Panc1 (cell line): ENCODE measurements around the gene TPP1. TPM values are rescaled to one million over a fixed set of nuclear protein-coding genes. Genes with fewer than 3 reads are reported as not detected.
A peak's percentile ranks its signal among the peaks of the same experiment; 100 is the strongest.

Source experiments
- ATAC-seq: fragments of 200-7000 bp; cut with Tn5 transposase; 2 replicates; pipeline ENCODE4 v1.9.1; 2020; ENCODE audit warnings: mild to moderate bottlenecking, moderate library complexity
- BruUV-seq: library from RNA; stranded (reverse); fragments of 400-500 nt; replicated peaks from 2 replicates; lab custom pipeline; 2021; lab: Mats Ljungman, UMichigan
- CTCF ChIA-PET: fragments of 300-600 bp; sonication (Branson Sonifier 250); formaldehyde crosslinking; loops from one replicate; lab custom pipeline; 2022; ENCODE audit warnings: antibody characterized with exemption; lab: Charles Lee
- POLR2A ChIA-PET: fragments of 300-600 bp; sonication (Branson Sonifier 250); formaldehyde crosslinking; loops from one replicate; lab custom pipeline; 2022; ENCODE audit warnings: antibody characterized with exemption; lab: Charles Lee
- DNase-seq: peaks from one replicate; pipeline ENCODE4 v3.0.0-alpha.2; 2010; ENCODE audit warnings: low read depth, low spot score
- H3K27ac ChIP-seq: 2 replicates; pipeline ENCODE4 v1.5.1; 2011; ENCODE audit warnings: mild to moderate bottlenecking, low read length, inconsistent platforms
- H3K27me3 ChIP-seq: fragments of 200-500 bp; sonication (Bioruptor generic); 2 replicates; pipeline ENCODE4 v1.6.0; 2014; ENCODE audit warnings: low read length, inconsistent platforms; ENCODE audit not compliant: control insufficient read depth, insufficient read depth
- H3K36me3 ChIP-seq: fragments of 200-500 bp; sonication (Bioruptor generic); 2 replicates; pipeline ENCODE4 v1.5.1; 2014; ENCODE audit warnings: inconsistent platforms, mild to moderate bottlenecking, low read length, moderate library complexity; ENCODE audit not compliant: control insufficient read depth, insufficient read depth
- H3K4me1 ChIP-seq: 2 replicates; pipeline ENCODE4 v1.5.1; 2011; ENCODE audit warnings: inconsistent platforms, mild to moderate bottlenecking, low read length, moderate library complexity; ENCODE audit not compliant: control insufficient read depth, insufficient read depth
- H3K4me3 ChIP-seq, 2 experiments: 2 replicates each; pipeline ENCODE4 v1.5.1; 2011 to 2012; ENCODE audit warnings: low read depth in 2 of 2, low read length in 2 of 2, mild to moderate bottlenecking in 2 of 2, inconsistent platforms in 1 of 2, moderate library complexity in 1 of 2
- H3K9me3 ChIP-seq: fragments of 200-500 bp; sonication (Bioruptor generic); 2 replicates; pipeline ENCODE4 v1.5.1; 2014; ENCODE audit warnings: low read depth, mild to moderate bottlenecking, inconsistent platforms, low read length, moderate library complexity; ENCODE audit not compliant: control insufficient read depth, insufficient read depth
- POLR2AphosphoS5 ChIP-seq: IDR thresholded peaks from 2 replicates; pipeline ENCODE4 v1.6.1; 2012; ENCODE audit warnings: mild to moderate bottlenecking, low read depth, low read length, moderate library complexity
- SIN3A ChIP-seq: IDR thresholded peaks from 2 replicates; pipeline ENCODE4 v1.6.1; 2012; ENCODE audit warnings: low read depth, mild to moderate bottlenecking, low read length, moderate library complexity, borderline replicate concordance; ENCODE audit not compliant: insufficient read depth
- TCF7L2 ChIP-seq: IDR thresholded peaks from 2 replicates; pipeline ENCODE4 v1.6.1; 2011; ENCODE audit warnings: mild to moderate bottlenecking, low read depth, low read length, inconsistent platforms
- in situ Hi-C: cut with HindIII; loops from 2 replicates; pipeline ENCODE4 v1.10.0; 2016; ENCODE audit warnings: low sequenced_read_pairs, low pct_unique_long_range_greater_than_20kb
- intact Hi-C: fragments of 100-400 bp; cut with micrococcal nuclease; formaldehyde crosslinking; loops from one replicate; pipeline ENCODE4 v1.10.0; 2022; ENCODE audit not compliant: unreplicated experiment
- total RNA-seq: library from RNA; stranded (reverse); gene quantifications from one replicate; pipeline ENCODE4 v1.2.1, GENCODE V29; 2021; ENCODE audit not compliant: unreplicated experiment
- TF ChIP-seq, protein P1 (sequence below), 2 experiments: IDR thresholded peaks; 2 replicates each; pipeline ENCODE4 v1.6.1; 2011 to 2012; ENCODE audit warnings: low read depth in 2 of 2, control low read depth in 1 of 2, low read length in 1 of 2, mild to moderate bottlenecking in 1 of 2, moderate library complexity in 1 of 2; ENCODE audit not compliant: insufficient read depth in 1 of 2
- TF ChIP-seq, protein P2 (sequence below): fragments of 450-650 bp; IDR thresholded peaks from 2 replicates; pipeline ENCODE4 v1.5.1; 2017; ENCODE audit warnings: mild to moderate bottlenecking

TPP1 gene
- total RNA-seq, 1 experiment from 2014 or later, result 200 TPM

DNA sequence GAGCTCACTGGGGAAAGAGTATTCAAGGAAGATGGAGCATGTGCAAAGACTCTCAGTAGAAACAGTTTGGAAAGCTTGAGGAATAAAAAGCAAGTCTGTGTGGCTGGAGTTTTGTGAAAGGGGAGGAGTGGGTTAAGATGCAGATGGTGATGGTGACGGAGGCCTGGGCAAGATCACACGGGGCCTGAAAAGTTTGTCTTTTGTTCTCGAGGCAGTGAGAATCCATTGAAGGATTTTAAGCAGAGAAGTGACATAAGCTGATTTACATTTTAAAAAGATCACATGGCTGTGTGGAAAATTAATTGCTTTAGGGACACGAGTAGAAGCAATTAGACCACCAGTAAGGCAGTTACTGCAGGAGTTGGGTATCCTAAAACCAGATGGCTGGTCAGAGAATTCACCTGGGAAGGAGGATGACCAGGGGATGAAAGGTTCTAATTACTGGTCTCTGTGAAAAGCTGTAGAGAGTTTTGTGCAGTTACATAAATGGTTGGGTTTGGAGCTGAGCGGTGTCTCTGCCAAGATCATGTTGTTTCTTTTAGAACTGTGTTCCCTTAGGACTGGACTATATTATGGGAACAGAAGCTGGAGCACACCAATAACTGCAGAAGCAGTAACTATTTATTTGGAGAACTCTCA lies 22.9 kb downstream of the TPP1 start:
- H3K27ac ChIP-seq, result no peak overlapping the region
- in situ Hi-C loops (no loop called here), intact Hi-C loops (loop anchor here (5.0 kb wide), 1 partner anchor 64 kb away; no protein-coding TSS in a partner anchor)
- TF ChIP-seq, protein P1, sequence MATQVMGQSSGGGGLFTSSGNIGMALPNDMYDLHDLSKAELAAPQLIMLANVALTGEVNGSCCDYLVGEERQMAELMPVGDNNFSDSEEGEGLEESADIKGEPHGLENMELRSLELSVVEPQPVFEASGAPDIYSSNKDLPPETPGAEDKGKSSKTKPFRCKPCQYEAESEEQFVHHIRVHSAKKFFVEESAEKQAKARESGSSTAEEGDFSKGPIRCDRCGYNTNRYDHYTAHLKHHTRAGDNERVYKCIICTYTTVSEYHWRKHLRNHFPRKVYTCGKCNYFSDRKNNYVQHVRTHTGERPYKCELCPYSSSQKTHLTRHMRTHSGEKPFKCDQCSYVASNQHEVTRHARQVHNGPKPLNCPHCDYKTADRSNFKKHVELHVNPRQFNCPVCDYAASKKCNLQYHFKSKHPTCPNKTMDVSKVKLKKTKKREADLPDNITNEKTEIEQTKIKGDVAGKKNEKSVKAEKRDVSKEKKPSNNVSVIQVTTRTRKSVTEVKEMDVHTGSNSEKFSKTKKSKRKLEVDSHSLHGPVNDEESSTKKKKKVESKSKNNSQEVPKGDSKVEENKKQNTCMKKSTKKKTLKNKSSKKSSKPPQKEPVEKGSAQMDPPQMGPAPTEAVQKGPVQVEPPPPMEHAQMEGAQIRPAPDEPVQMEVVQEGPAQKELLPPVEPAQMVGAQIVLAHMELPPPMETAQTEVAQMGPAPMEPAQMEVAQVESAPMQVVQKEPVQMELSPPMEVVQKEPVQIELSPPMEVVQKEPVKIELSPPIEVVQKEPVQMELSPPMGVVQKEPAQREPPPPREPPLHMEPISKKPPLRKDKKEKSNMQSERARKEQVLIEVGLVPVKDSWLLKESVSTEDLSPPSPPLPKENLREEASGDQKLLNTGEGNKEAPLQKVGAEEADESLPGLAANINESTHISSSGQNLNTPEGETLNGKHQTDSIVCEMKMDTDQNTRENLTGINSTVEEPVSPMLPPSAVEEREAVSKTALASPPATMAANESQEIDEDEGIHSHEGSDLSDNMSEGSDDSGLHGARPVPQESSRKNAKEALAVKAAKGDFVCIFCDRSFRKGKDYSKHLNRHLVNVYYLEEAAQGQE (IDR thresholded peaks at IDR 0.05; ENCODE audit: insufficient read depth in 1 of 2, low read depth in 2 of 2, low read length in 1 of 2), result no peak
- TF ChIP-seq POLR2AphosphoS5 (no peak), SIN3A (no peak), TCF7L2 (no peak)
- CTCF ChIA-PET, result no interaction called here
- H3K36me3 ChIP-seq, result peaks cover 17% of the 10 kb centered on the region
- no peaks in the 10 kb centered on the region for H3K27me3 ChIP-seq
- no TSS peak for BruUV-seq
- DNase-seq (no peak), ATAC-seq (no peak)
- H3K4me1 ChIP-seq, result no peaks in the 10 kb centered on the region
- no peaks in the 10 kb centered on the region for H3K9me3 ChIP-seq
- POLR2A ChIA-PET, result no interaction called here
- no peak overlapping the region for H3K4me3 ChIP-seq

DNA sequence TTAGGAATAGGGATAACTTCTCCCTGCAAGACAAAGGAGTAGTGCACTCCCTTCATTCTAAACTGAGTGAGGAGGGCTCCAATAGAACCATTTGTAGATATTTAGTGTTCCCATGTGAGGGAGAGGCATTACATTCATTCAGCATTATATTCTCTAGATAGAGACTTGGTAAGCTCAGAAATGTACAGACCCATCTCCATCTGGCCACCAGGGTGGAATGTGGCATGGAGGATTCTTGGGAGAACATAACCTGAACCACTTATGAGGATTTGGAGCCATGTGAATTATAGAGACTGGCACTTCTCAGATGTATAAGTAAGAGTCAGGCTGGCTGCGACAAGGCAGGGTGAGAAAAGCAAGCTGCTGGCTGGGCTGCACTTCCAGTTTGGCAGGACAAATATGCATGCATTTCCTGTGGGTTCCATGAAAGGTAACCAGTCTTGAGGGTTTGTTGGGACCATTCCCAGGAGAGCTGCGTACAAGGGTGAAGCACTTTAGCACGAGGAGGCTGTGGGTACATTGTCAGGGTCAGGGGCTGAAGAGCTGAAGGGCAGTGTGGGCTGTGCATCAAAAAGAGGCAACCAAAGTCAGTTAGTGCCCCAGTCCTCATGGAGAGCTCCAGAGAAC lies 25.0 kb downstream of the TPP1 start:
- no TSS peak for BruUV-seq
- Histone ChIP-seq H3K9me3 (no peaks in the 10 kb centered on the region), H3K27me3 (no peaks in the 10 kb centered on the region), H3K4me3 (no peak overlapping the region), H3K4me1 (no peaks in the 10 kb centered on the region), H3K27ac (no peak overlapping the region), H3K36me3 (peaks cover 11% of the 10 kb centered on the region)
- ChIA-PET CTCF (no interaction called here), POLR2A (interaction anchor here (0.6 kb wide), 1 partner anchor 9 kb away, joined by 6 read pairs; no protein-coding TSS in a partner anchor)
- in situ Hi-C loops (no loop called here), intact Hi-C loops (no loop called here)
- no peak for TF ChIP-seq POLR2AphosphoS5
- DNase-seq (no peak), ATAC-seq (0 out of 2 replicates have a peak, but pooled peaks have one; percentile 30)

DNA sequence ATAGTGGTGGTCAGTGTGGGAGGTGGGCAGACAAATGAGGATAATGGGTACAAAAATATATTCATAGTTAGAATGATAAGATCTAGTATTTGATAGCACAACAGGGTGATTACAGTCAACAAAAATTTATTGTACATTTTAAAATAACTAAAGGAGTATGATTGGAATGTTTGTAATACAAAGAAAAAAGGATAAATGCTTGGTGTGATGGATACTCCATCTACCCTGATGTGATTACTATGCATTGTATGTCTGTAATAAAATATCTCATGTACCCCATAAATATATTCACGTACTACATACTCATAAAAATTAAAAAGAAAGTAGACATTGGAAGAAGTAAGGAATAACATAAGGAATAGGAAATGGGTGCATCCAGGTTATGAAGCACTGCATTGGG lies 31.2 kb downstream of the TPP1 start:
- H3K9me3 ChIP-seq, result no peaks in the 10 kb centered on the region; the same call in 1 of the 2 replicates
- ATAC-seq, result no peak
- intact Hi-C loops (no loop called here), in situ Hi-C loops (no loop called here)
- no peak for DNase-seq
- TF ChIP-seq, protein P2, sequence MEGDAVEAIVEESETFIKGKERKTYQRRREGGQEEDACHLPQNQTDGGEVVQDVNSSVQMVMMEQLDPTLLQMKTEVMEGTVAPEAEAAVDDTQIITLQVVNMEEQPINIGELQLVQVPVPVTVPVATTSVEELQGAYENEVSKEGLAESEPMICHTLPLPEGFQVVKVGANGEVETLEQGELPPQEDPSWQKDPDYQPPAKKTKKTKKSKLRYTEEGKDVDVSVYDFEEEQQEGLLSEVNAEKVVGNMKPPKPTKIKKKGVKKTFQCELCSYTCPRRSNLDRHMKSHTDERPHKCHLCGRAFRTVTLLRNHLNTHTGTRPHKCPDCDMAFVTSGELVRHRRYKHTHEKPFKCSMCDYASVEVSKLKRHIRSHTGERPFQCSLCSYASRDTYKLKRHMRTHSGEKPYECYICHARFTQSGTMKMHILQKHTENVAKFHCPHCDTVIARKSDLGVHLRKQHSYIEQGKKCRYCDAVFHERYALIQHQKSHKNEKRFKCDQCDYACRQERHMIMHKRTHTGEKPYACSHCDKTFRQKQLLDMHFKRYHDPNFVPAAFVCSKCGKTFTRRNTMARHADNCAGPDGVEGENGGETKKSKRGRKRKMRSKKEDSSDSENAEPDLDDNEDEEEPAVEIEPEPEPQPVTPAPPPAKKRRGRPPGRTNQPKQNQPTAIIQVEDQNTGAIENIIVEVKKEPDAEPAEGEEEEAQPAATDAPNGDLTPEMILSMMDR, result no peak
- TF ChIP-seq TCF7L2 (no peak), SIN3A (no peak), POLR2AphosphoS5 (no peak)
- TF ChIP-seq, protein P1 (IDR thresholded peaks at IDR 0.05; ENCODE audit: insufficient read depth in 1 of 2, low read depth in 2 of 2, low read length in 1 of 2), result no peak
- no peak overlapping the region for H3K4me3 ChIP-seq
- ChIA-PET CTCF (no interaction called here), POLR2A (interaction anchor here (1.0 kb wide), 1 partner anchor 17 kb away, joined by 3 read pairs; no protein-coding TSS in a partner anchor)
- no peaks in the 10 kb centered on the region for H3K27me3 ChIP-seq
- H3K27ac ChIP-seq, result no peak overlapping the region
- no TSS peak for BruUV-seq
- H3K36me3 ChIP-seq, result peaks cover 3% of the 10 kb centered on the region; the same call in 1 of the 2 replicates
- no peaks in the 10 kb centered on the region for H3K4me1 ChIP-seq
